Keratinocyte (primary cell): Measurements from ENCODE around the gene DNASE1L2. TPM values are rescaled to one million over a fixed set of nuclear protein-coding genes. Genes with fewer than 3 reads are reported as not detected.

Experiments
- DNase-seq: peaks from one replicate; pipeline ENCODE4 v3.0.0-alpha.2; 2011; ENCODE audit warnings: low read depth, missing footprints, low spot score
- FAIRE-seq: peaks from 2 replicates; lab custom pipeline; 2011; peaks lifted over from hg19 to GRCh38; lab: Jason Lieb, UNC
- H2AFZ ChIP-seq: 2 replicates; pipeline ENCODE4 v1.6.0; 2012; ENCODE audit warnings: low read length, control low read depth, inconsistent platforms; ENCODE audit not compliant: control insufficient read depth
- H3K27ac ChIP-seq: 2 replicates; pipeline ENCODE4 v1.5.1; 2011; ENCODE audit warnings: low read length; ENCODE audit not compliant: control insufficient read depth, insufficient read depth
- H3K27me3 ChIP-seq: 3 replicates; pipeline ENCODE4 v1.6.0; 2011; ENCODE audit warnings: low read length; ENCODE audit not compliant: control insufficient read depth, insufficient read depth; ENCODE audit errors: extremely low read depth
- H3K36me3 ChIP-seq, 2 experiments: 2 replicates in 1 of 2; 3 replicates in 1 of 2; pipeline ENCODE4 v1.5.1; 2011; ENCODE audit warnings: low read length in 2 of 2, mild to moderate bottlenecking in 1 of 2; ENCODE audit not compliant: control insufficient read depth in 2 of 2, insufficient read depth in 2 of 2; ENCODE audit errors: extremely low read depth in 1 of 2
- H3K4me1 ChIP-seq: 3 replicates; pipeline ENCODE4 v1.5.1; 2011; ENCODE audit warnings: low read length; ENCODE audit not compliant: control insufficient read depth, insufficient read depth; ENCODE audit errors: extremely low read depth
- H3K4me2 ChIP-seq: 3 replicates; pipeline ENCODE4 v1.6.0; 2011; ENCODE audit warnings: low read depth, low read length; ENCODE audit not compliant: control insufficient read depth, insufficient read depth; ENCODE audit errors: extremely low read depth
- H3K4me3 ChIP-seq, 3 experiments: fragments of 200-600 bp in 1 of 3; sonication (generic) in 1 of 3; 2 replicates in 2 of 3; 3 replicates in 1 of 3; pipeline ENCODE4 v1.5.1; 2011 to 2016; ENCODE audit warnings: low read length in 3 of 3, mild to moderate bottlenecking in 3 of 3, control low read depth in 2 of 3, inconsistent platforms in 1 of 3, low read depth in 1 of 3, mixed read lengths in 1 of 3, mixed run types in 1 of 3, moderate library complexity in 1 of 3; ENCODE audit not compliant: control insufficient read depth in 2 of 3, insufficient read depth in 2 of 3; ENCODE audit errors: extremely low read depth in 1 of 3
- H3K79me2 ChIP-seq: 2 replicates; pipeline ENCODE4 v1.6.0; 2012; ENCODE audit warnings: low read length; ENCODE audit not compliant: control insufficient read depth, insufficient read depth
- H3K9ac ChIP-seq: 3 replicates; pipeline ENCODE4 v1.6.0; 2011; ENCODE audit warnings: low read length; ENCODE audit not compliant: control insufficient read depth, insufficient read depth; ENCODE audit errors: extremely low read depth
- H3K9me1 ChIP-seq: 3 replicates; pipeline ENCODE4 v1.6.0; 2011; ENCODE audit warnings: low read length; ENCODE audit not compliant: control insufficient read depth, insufficient read depth; ENCODE audit errors: extremely low read depth
- H3K9me3 ChIP-seq: 2 replicates; pipeline ENCODE4 v1.5.1; 2012; ENCODE audit warnings: low read depth, low read length; ENCODE audit not compliant: control insufficient read depth
- H4K20me1 ChIP-seq: 3 replicates; pipeline ENCODE4 v1.6.0; 2011; ENCODE audit warnings: low read length; ENCODE audit not compliant: control insufficient read depth, insufficient read depth; ENCODE audit errors: extremely low read depth
- CTCF ChIP-seq, 3 experiments: IDR thresholded peaks in 1 of 3; conservative IDR thresholded peaks in 1 of 3; optimal IDR thresholded peaks in 1 of 3; 2 replicates in 2 of 3; 3 replicates in 1 of 3; pipeline versions ENCODE3 to v1.5.1; 2011; ENCODE audit warnings: low read length in 3 of 3, mild to moderate bottlenecking in 3 of 3, moderate library complexity in 2 of 3, control low read depth in 1 of 3, inconsistent platforms in 1 of 3; ENCODE audit not compliant: insufficient read depth in 2 of 3; ENCODE audit errors: extremely low read depth in 1 of 3
- EZH2 ChIP-seq: IDR thresholded peaks from one replicate; pipeline ENCODE4 v1.6.1; 2012; ENCODE audit warnings: inconsistent platforms, mild to moderate bottlenecking, low read length, moderate library complexity
- dilution Hi-C: fragments of 300-500 bp; cut with MboI; formaldehyde crosslinking; loops from one replicate; pipeline ENCODE4 v1.7.0; 2020; ENCODE audit warnings: low sequenced_read_pairs; ENCODE audit not compliant: extremely low pct_ligation_motif_present
- polyA plus RNA-seq, 5 experiments: library from polyadenylated mRNA; depleted of rRNA in 3 of 5; stranded (reverse) in 3 of 5; stranded (forward) in 1 of 5; unstranded in 1 of 5; fragments of >200 nt; gene quantifications; 1 replicate in 1 of 5; 2 replicates in 3 of 5; 3 replicates in 1 of 5; pipeline versions ENCODE4 v1.2.1 to v1.2.3, GENCODE V29; 2011 to 2012; ENCODE audit warnings: missing spikeins in 2 of 5, low read depth in 1 of 5, low replicate concordance in 1 of 5

DNASE1L2 gene
- polyA plus RNA-seq, 1 donor (not counting 4 experiments of a cell fraction or from before 2014, with no cell fraction given), result 0.31 TPM

GRCh38 chr16:2250652-2251295 is 14.5 kb downstream of the DNASE1L2 start:
- Histone ChIP-seq H3K4me2 (peak overlapping the region; percentile 74), H3K4me3 (peak overlapping the region; percentile 54 to 68 (median 64)), H3K79me2 (peaks cover 13% of the 10 kb centered on the region), H2AFZ (no peak overlapping the region), H3K9ac (peak overlapping the region; percentile 80), H3K9me1 (no peaks in the 10 kb centered on the region), H3K4me1 (peaks cover 17% of the 10 kb centered on the region), H3K9me3 (no peaks in the 10 kb centered on the region), H3K27me3 (no peaks in the 10 kb centered on the region), H3K36me3 (peaks cover 21 to 26% of the 10 kb centered on the region in 2 experiments), H4K20me1 (peaks cover 14% of the 10 kb centered on the region), H3K27ac (peak overlapping the region; percentile 73)
- no peak for DNase-seq
- TF ChIP-seq CTCF (optimal IDR thresholded peaks at IDR 0.05 in 1 of 3, IDR thresholded peaks at IDR 0.05 in 1 of 3, conservative IDR thresholded peaks at IDR 0.05 in 1 of 3; ENCODE audit: extremely low read depth in 1 of 3, insufficient read depth in 2 of 3, low read length in 3 of 3) (no peak), EZH2 (no peak)
- no peak for FAIRE-seq
- dilution Hi-C loops, result no loop called here

GRCh38 chr16:2251296-2252111 is 15.3 kb downstream of the DNASE1L2 start, which contains the start of gene ECI1:
TSS of gene ECI1 (minus strand) at chr16:2251587. CDS start at chr16:2251566, 21 bp downstream.
- H3K4me3 ChIP-seq, result peak within 1 kb of the TSS; percentile 54 to 68 (median 64)
- no peak within 1 kb of the TSS for H2AFZ ChIP-seq
- dilution Hi-C loops, result no loop called here
- H3K4me2 ChIP-seq, result peak within 1 kb of the TSS; percentile 74
- peaks cover 14% of the 10 kb centered on the region for H4K20me1 ChIP-seq
- peak in 2 of 3 experiments; percentile 53 to 55 for TF ChIP-seq CTCF (optimal IDR thresholded peaks at IDR 0.05 in 1 of 3, IDR thresholded peaks at IDR 0.05 in 1 of 3, conservative IDR thresholded peaks at IDR 0.05 in 1 of 3; ENCODE audit: extremely low read depth in 1 of 3, insufficient read depth in 2 of 3, low read length in 3 of 3)
- no peak for TF ChIP-seq EZH2
- no peaks in the 10 kb centered on the region for H3K27me3 ChIP-seq
- DNase-seq, result no peak
- peak within 1 kb of the TSS; percentile 80 for H3K9ac ChIP-seq
- H3K27ac ChIP-seq, result peak within 1 kb of the TSS; percentile 73
- peaks cover 17% of the 10 kb centered on the region for H3K4me1 ChIP-seq
- no peaks in the 10 kb centered on the region for H3K9me3 ChIP-seq
- peaks cover 17% of the 10 kb centered on the region for H3K79me2 ChIP-seq
- FAIRE-seq, result peak; percentile 5
- H3K36me3 ChIP-seq, result peaks cover 19 to 26% of the 10 kb centered on the region in 2 experiments
- H3K9me1 ChIP-seq, result no peaks in the 10 kb centered on the region
